HepG2 (cell line): ENCODE results near the gene NOP58. TPM values are rescaled to one million over a fixed set of nuclear protein-coding genes. Genes with fewer than 3 reads are reported as not detected.

ENCODE experiments used
- CC2D1A ChIP-seq: sonication (generic); formaldehyde crosslinking; IDR thresholded peaks from 2 replicates; pipeline ENCODE4 v1.8.1; 2023; ENCODE audit warnings: mild to moderate bottlenecking, missing genetic modification reagents
- CEBPB ChIP-seq: IDR thresholded peaks from 2 replicates; pipeline ENCODE4 v1.6.1; 2011; ENCODE audit warnings: low read depth, low read length, improper control_type of control experiment, borderline replicate concordance
- ETV5 ChIP-seq: IDR thresholded peaks from 2 replicates; pipeline ENCODE4 v1.6.1; 2018; ENCODE audit warnings: missing biosample characterization, missing genetic modification reagents, inconsistent platforms, borderline replicate concordance
- HNF4G ChIP-seq, 2 experiments: sonication (generic) in 1 of 2; formaldehyde crosslinking in 1 of 2; IDR thresholded peaks; 2 replicates each; pipeline versions ENCODE4 v1.4.0 to v1.6.1; 2011 to 2020; ENCODE audit warnings: borderline replicate concordance in 2 of 2, low read depth in 2 of 2, mild to moderate bottlenecking in 2 of 2, low read length in 1 of 2, missing genetic modification reagents in 1 of 2, moderate library complexity in 1 of 2
- JUN ChIP-seq: sonication (generic); formaldehyde crosslinking; IDR thresholded peaks from 2 replicates; pipeline ENCODE4 v1.4.0; 2020; ENCODE audit warnings: mild to moderate bottlenecking, missing genetic modification reagents
- KLF11 ChIP-seq: IDR thresholded peaks from 2 replicates; pipeline ENCODE4 v1.6.1; 2016; ENCODE audit warnings: missing compliant biosample characterization
- PRPF4 ChIP-seq: fragments of 200-400 bp; formaldehyde crosslinking; IDR thresholded peaks from 2 replicates; pipeline ENCODE4 v1.6.1; 2016; ENCODE audit warnings: low read length, low read depth; ENCODE audit not compliant: poor library complexity, severe bottlenecking
- SP4 ChIP-seq: sonication (generic); formaldehyde crosslinking; IDR thresholded peaks from 2 replicates; pipeline ENCODE4 v1.8.1; 2023; ENCODE audit warnings: mild to moderate bottlenecking, missing genetic modification reagents
- ZNF101 ChIP-seq: sonication (generic); formaldehyde crosslinking; IDR thresholded peaks from 2 replicates; pipeline ENCODE4 v1.4.0; 2020; ENCODE audit warnings: mild to moderate bottlenecking, low read depth, missing genetic modification reagents, borderline replicate concordance
- ZNF414 ChIP-seq: sonication (generic); formaldehyde crosslinking; IDR thresholded peaks from 2 replicates; pipeline ENCODE4 v1.5.0; 2020; ENCODE audit warnings: missing genetic modification reagents
- ZNF563 ChIP-seq: sonication (generic); formaldehyde crosslinking; IDR thresholded peaks from 2 replicates; pipeline ENCODE4 v1.8.0; 2022; ENCODE audit warnings: mild to moderate bottlenecking, moderate library complexity, missing genetic modification reagents
- ZNF605 ChIP-seq: sonication (generic); formaldehyde crosslinking; IDR thresholded peaks from 2 replicates; pipeline ENCODE4 v1.8.0; 2022; ENCODE audit warnings: mild to moderate bottlenecking, missing genetic modification reagents
- polyA plus RNA-seq, 8 experiments: library from polyadenylated mRNA; depleted of rRNA in 3 of 8; stranded (reverse) in 7 of 8; unstranded in 1 of 8; fragments of >200 nt; fragmentation: Illumina TruSeq in 4 of 8; extraction: Trizol in 4 of 8; gene quantifications; 2 replicates each; pipeline versions ENCODE4 v1.2.1 to v1.2.3, GENCODE V29; 2011 to 2016; ENCODE audit warnings: low read depth in 4 of 8, missing spikeins in 1 of 8, mixed read lengths in 1 of 8; ENCODE audit not compliant: insufficient read depth in 1 of 8
- total RNA-seq, 5 experiments: library from RNA; depleted of rRNA; stranded (reverse); fragments of >200 nt; fragmentation: Illumina TruSeq; extraction: Trizol; gene quantifications; 2 replicates each; pipeline ENCODE4 v1.2.3, GENCODE V29; 2016; ENCODE audit warnings: low read depth in 1 of 5
- TF ChIP-seq, protein P1 (sequence below): sonication (generic); formaldehyde crosslinking; IDR thresholded peaks from 2 replicates; pipeline ENCODE4 v1.4.0; 2020; ENCODE audit warnings: missing genetic modification reagents
- TF ChIP-seq, protein P2 (sequence below): sonication (generic); formaldehyde crosslinking; IDR thresholded peaks from 2 replicates; pipeline ENCODE4 v1.4.0; 2020; ENCODE audit warnings: missing genetic modification reagents
- TF ChIP-seq, protein P3 (sequence below): sonication (generic); formaldehyde crosslinking; IDR thresholded peaks from 2 replicates; pipeline ENCODE4 v1.8.1; 2023; ENCODE audit warnings: mild to moderate bottlenecking, missing genetic modification reagents, borderline replicate concordance
- TF ChIP-seq, protein P4 (sequence below): sonication (generic); formaldehyde crosslinking; IDR thresholded peaks from 2 replicates; pipeline ENCODE4 v1.4.0; 2020; ENCODE audit warnings: mild to moderate bottlenecking, missing genetic modification reagents
- TF ChIP-seq, protein P5 (sequence below): sonication (generic); formaldehyde crosslinking; IDR thresholded peaks from 2 replicates; pipeline ENCODE4 v1.4.0; 2020; ENCODE audit warnings: missing genetic modification reagents; ENCODE audit errors: not compliant biosample characterization

The NOP58 gene
- total and polyA plus RNA-seq, 2 of the 13 experiments (the other 11 are each of a cell fraction or from before 2014, with no cell fraction given) = 74.9 to 203 TPM

DNA sequence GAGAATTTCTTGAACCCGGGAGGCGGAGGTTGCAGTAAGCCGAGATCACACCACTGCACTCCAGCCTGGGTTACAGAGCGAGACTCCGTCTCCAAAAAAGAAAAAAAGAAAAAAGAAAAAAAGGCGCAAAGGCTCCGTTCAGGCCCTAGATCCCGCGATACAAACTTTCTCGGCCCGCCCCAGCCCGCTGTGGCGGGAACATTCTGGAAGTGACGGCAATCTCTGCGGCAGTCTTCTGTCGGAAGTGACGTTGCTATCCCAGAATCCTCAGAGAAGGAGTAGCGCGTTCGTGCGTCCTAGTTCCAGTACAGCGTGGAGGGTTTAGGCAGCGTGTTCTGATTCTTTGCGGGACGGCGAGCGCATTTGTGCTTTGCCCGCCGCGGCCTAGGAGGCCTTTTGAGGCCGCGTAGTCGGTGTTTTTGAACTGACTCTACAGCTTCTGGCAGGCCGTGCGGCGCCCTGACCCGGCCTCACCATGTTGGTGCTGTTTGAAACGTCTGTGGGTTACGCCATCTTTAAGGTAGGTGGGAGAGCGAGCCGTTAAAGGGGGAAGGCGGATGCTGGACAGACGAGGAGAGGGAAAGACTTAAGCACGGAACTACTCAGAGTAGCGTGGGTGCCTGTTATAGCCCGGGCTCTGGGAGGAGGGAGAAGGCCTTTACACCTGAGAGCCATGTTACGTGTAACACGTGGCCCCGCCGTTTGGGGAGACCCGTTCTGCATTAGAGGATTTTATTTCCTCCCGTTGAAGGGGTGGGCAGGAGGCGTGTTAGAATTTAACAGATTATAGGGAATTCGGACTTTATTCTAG lies at the start of gene NOP58 (continued):
- peak; percentile 50 for TF ChIP-seq ZNF563 (CRISPR knock-in tag)
- TF ChIP-seq JUN (CRISPR knock-in tag) = peak; percentile 64
- TF ChIP-seq ZNF605 (CRISPR knock-in tag) = peak; percentile 98
- TF ChIP-seq SP4 = 0 out of 2 replicates have a peak, but pooled peaks have one; percentile 64
- TF ChIP-seq, protein P1, sequence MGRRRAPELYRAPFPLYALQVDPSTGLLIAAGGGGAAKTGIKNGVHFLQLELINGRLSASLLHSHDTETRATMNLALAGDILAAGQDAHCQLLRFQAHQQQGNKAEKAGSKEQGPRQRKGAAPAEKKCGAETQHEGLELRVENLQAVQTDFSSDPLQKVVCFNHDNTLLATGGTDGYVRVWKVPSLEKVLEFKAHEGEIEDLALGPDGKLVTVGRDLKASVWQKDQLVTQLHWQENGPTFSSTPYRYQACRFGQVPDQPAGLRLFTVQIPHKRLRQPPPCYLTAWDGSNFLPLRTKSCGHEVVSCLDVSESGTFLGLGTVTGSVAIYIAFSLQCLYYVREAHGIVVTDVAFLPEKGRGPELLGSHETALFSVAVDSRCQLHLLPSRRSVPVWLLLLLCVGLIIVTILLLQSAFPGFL (CRISPR knock-in tag) = no peak
- TF ChIP-seq ZNF414 (CRISPR knock-in tag) = no peak; the same call in none of the 2 replicates
- TF ChIP-seq, protein P2, sequence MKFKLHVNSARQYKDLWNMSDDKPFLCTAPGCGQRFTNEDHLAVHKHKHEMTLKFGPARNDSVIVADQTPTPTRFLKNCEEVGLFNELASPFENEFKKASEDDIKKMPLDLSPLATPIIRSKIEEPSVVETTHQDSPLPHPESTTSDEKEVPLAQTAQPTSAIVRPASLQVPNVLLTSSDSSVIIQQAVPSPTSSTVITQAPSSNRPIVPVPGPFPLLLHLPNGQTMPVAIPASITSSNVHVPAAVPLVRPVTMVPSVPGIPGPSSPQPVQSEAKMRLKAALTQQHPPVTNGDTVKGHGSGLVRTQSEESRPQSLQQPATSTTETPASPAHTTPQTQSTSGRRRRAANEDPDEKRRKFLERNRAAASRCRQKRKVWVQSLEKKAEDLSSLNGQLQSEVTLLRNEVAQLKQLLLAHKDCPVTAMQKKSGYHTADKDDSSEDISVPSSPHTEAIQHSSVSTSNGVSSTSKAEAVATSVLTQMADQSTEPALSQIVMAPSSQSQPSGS = peak; percentile 91
- TF ChIP-seq, protein P3, sequence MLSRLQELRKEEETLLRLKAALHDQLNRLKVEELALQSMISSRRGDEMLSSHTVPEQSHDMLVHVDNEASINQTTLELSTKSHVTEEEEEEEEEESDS (CRISPR knock-in tag) = peak; percentile 49; the same call in 1 of the 2 replicates
- peak; percentile 76 for TF ChIP-seq KLF11 (CRISPR knock-in tag)
- peak; percentile 41; the same call in 1 of the 2 replicates for TF ChIP-seq CEBPB
- peak; percentile 57; the same call in 1 of the 2 replicates for TF ChIP-seq ETV5 (CRISPR knock-in tag)
- peak; percentile 34; the same call in 1 of the 2 replicates for TF ChIP-seq HNF4G (IDR thresholded peaks at IDR 0.05; ENCODE audit: borderline replicate concordance, low read depth, low read length)
- TF ChIP-seq HNF4G (CRISPR knock-in tag; IDR thresholded peaks at IDR 0.05; ENCODE audit: borderline replicate concordance, low read depth) = peak; percentile 76
- TF ChIP-seq, protein P4, sequence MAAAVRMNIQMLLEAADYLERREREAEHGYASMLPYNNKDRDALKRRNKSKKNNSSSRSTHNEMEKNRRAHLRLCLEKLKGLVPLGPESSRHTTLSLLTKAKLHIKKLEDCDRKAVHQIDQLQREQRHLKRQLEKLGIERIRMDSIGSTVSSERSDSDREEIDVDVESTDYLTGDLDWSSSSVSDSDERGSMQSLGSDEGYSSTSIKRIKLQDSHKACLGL = peak; percentile 91
- peak; percentile 41; the same call in 1 of the 2 replicates for TF ChIP-seq ZNF101 (CRISPR knock-in tag)
- TF ChIP-seq, protein P5, sequence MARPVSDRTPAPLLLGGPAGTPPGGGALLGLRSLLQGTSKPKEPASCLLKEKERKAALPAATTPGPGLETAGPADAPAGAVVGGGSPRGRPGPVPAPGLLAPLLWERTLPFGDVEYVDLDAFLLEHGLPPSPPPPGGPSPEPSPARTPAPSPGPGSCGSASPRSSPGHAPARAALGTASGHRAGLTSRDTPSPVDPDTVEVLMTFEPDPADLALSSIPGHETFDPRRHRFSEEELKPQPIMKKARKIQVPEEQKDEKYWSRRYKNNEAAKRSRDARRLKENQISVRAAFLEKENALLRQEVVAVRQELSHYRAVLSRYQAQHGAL (CRISPR knock-in tag) = no peak
- peak; percentile 79; the same call in 1 of the 2 replicates for TF ChIP-seq CC2D1A (CRISPR knock-in tag)
- no peak for TF ChIP-seq PRPF4
